GM12874 (cell line): ENCODE data around the gene ICAM4.

Experiments used
- CTCF ChIP-seq: IDR thresholded peaks from 2 replicates; pipeline ENCODE4 v1.5.1; 2011; ENCODE audit warnings: low read depth, mild to moderate bottlenecking, control low read depth, low read length, moderate library complexity; ENCODE audit not compliant: insufficient read depth

Gene ICAM4

GRCh38 chr19:10290357-10290875 is 3.7 kb downstream of the ICAM4 start:
- no peak for TF ChIP-seq CTCF

GRCh38 chr19:10290876-10291553 is 4.3 kb downstream of the ICAM4 start:
- TF ChIP-seq CTCF: no peak

- no peak for TF ChIP-seq CTCF
These were observed 4.9 kb downstream of the ICAM4 start for GRCh38 chr19:10291554-10292205.

- TF ChIP-seq CTCF: no peak
These were observed 5.5 kb downstream of the ICAM4 start for GRCh38 chr19:10292206-10292788.

GRCh38 chr19:10292789-10293636 is 6.3 kb downstream of the ICAM4 start:
- TF ChIP-seq CTCF: no peak

- TF ChIP-seq CTCF: no peak
These were observed 7.0 kb downstream of the ICAM4 start for GRCh38 chr19:10293637-10294367.
